ENCODE measurements around the gene PRR4. TPM values are rescaled to one million over a fixed set of nuclear protein-coding genes. Genes with fewer than 3 reads are reported as not detected.

Gene PRR4
- total and polyA plus RNA-seq, 2 experiments from 2014 or later, result 1.1 to 3.9 TPM

GRCh38 chr12:10861366-10861765, 12.1 kb upstream of the PRR4 start:
- 50 to 51% methylated on average over 2 of the region's 2 CpGs for WGBS, 2 experiments (ENCODE audit: low coverage in 1 of 2, low lambda C conversion rate in 2 of 2, missing lambda C conversion rate in 2 of 2)
- in situ Hi-C loops (cut with MboI), result no loop called here
- no peaks in the 10 kb centered on the region for H4K20me1 ChIP-seq (ENCODE audit: insufficient read depth)
- DNase-seq, result peak; percentile 20
- no peak overlapping the region for H3K27ac ChIP-seq
- no peak overlapping the region for H3K4me3 ChIP-seq
- H3F3A ChIP-seq (ENCODE audit: insufficient read depth), result no peaks in the 10 kb centered on the region
- H3K4me2 ChIP-seq (ENCODE audit: unreplicated experiment), result no peak overlapping the region
- no peak overlapping the region for H2AFZ ChIP-seq
- no peaks in the 10 kb centered on the region for H3K27me3 ChIP-seq (replicated peaks; ENCODE audit: insufficient read depth)
- TF ChIP-seq EZH2 (IDR thresholded peaks at IDR 0.05; ENCODE audit: insufficient read depth, poor library complexity, severe bottlenecking) (no peak), EZH2phosphoT487 (IDR thresholded peaks at IDR 0.05; ENCODE audit: insufficient read depth, low read depth) (no peak)
- 0 out of 2 replicates have a peak, but pooled peaks cover 5% of the 10 kb centered on the region for H3K36me3 ChIP-seq (ENCODE audit: low read depth)
- H3K4me1 ChIP-seq (ENCODE audit: insufficient read depth), result no peaks in the 10 kb centered on the region
- no peaks in the 10 kb centered on the region for H3K9me3 ChIP-seq (ENCODE audit: low read depth)
- no peak overlapping the region for H3K9ac ChIP-seq
- peaks cover 3% of the 10 kb centered on the region; the same call in 1 of the 2 replicates for H3K9me2 ChIP-seq (ENCODE audit: insufficient read depth)
- no peaks in the 10 kb centered on the region for H3K79me2 ChIP-seq (ENCODE audit: insufficient read depth)

GRCh38 chr12:10855807-10856206, 6.5 kb upstream of the PRR4 start:
- no peak overlapping the region for H2AFZ ChIP-seq
- no peaks in the 10 kb centered on the region for H3K9me3 ChIP-seq (ENCODE audit: low read depth)
- H3K4me3 ChIP-seq, result no peak overlapping the region
- TF ChIP-seq EZH2phosphoT487 (IDR thresholded peaks at IDR 0.05; ENCODE audit: insufficient read depth, low read depth) (no peak), EZH2 (IDR thresholded peaks at IDR 0.05; ENCODE audit: insufficient read depth, poor library complexity, severe bottlenecking) (no peak)
- DNase-seq, result no peak
- H3F3A ChIP-seq (ENCODE audit: insufficient read depth), result no peaks in the 10 kb centered on the region
- no peak overlapping the region for H3K4me2 ChIP-seq (ENCODE audit: unreplicated experiment)
- no peak overlapping the region for H3K27ac ChIP-seq
- no peaks in the 10 kb centered on the region for H3K27me3 ChIP-seq (replicated peaks; ENCODE audit: insufficient read depth)
- H3K9ac ChIP-seq, result no peak overlapping the region
- in situ Hi-C loops (cut with MboI), result no loop called here
- no peaks in the 10 kb centered on the region for H3K4me1 ChIP-seq (ENCODE audit: insufficient read depth)
- H3K9me2 ChIP-seq (ENCODE audit: insufficient read depth), result peaks cover 3% of the 10 kb centered on the region; the same call in 1 of the 2 replicates
- H3K36me3 ChIP-seq (ENCODE audit: low read depth), result 0 out of 2 replicates have a peak, but pooled peaks cover 5% of the 10 kb centered on the region
- no peaks in the 10 kb centered on the region for H3K79me2 ChIP-seq (ENCODE audit: insufficient read depth)
- no peaks in the 10 kb centered on the region for H4K20me1 ChIP-seq (ENCODE audit: insufficient read depth)
- 89 to 98% methylated on average over 2 of the region's 2 CpGs for WGBS, 2 experiments (ENCODE audit: low coverage in 1 of 2, low lambda C conversion rate in 2 of 2, missing lambda C conversion rate in 2 of 2)

- Histone ChIP-seq H3K9me3 (ENCODE audit: low read depth) (no peaks in the 10 kb centered on the region), H2AFZ (no peak overlapping the region), H3K27ac (no peak overlapping the region), H3K79me2 (ENCODE audit: insufficient read depth) (no peaks in the 10 kb centered on the region), H3K27me3 (replicated peaks; ENCODE audit: insufficient read depth) (no peaks in the 10 kb centered on the region), H3K9me2 (ENCODE audit: insufficient read depth) (no peaks in the 10 kb centered on the region), H3K4me2 (ENCODE audit: unreplicated experiment) (no peak overlapping the region), H3F3A (ENCODE audit: insufficient read depth) (no peaks in the 10 kb centered on the region), H3K4me1 (ENCODE audit: insufficient read depth) (no peaks in the 10 kb centered on the region), H3K36me3 (ENCODE audit: low read depth) (0 out of 2 replicates have a peak, but pooled peaks cover 5% of the 10 kb centered on the region), H3K9ac (no peak overlapping the region), H4K20me1 (ENCODE audit: insufficient read depth) (no peaks in the 10 kb centered on the region), H3K4me3 (no peak overlapping the region)
- TF ChIP-seq EZH2 (IDR thresholded peaks at IDR 0.05; ENCODE audit: insufficient read depth, poor library complexity, severe bottlenecking), result no peak
- no peak for TF ChIP-seq EZH2phosphoT487 (IDR thresholded peaks at IDR 0.05; ENCODE audit: insufficient read depth, low read depth)
- DNase-seq, result no peak
- in situ Hi-C loops (cut with MboI), result no loop called here
- 14 to 27% methylated on average over 2 of the region's 2 CpGs for WGBS, 2 experiments (ENCODE audit: low coverage in 1 of 2, low lambda C conversion rate in 2 of 2, missing lambda C conversion rate in 2 of 2)
These were observed 4.5 kb upstream of the PRR4 start for GRCh38 chr12:10853776-10854175.

GRCh38 chr12:10851243-10851858, 2.1 kb upstream of the PRR4 start:
- H3K79me2 ChIP-seq (ENCODE audit: insufficient read depth), result no peaks in the 10 kb centered on the region
- no peaks in the 10 kb centered on the region for H3K27me3 ChIP-seq (replicated peaks; ENCODE audit: insufficient read depth)
- no peaks in the 10 kb centered on the region for H3K9me3 ChIP-seq (ENCODE audit: low read depth)
- TF ChIP-seq EZH2 (IDR thresholded peaks at IDR 0.05; ENCODE audit: insufficient read depth, poor library complexity, severe bottlenecking) (no peak), EZH2phosphoT487 (IDR thresholded peaks at IDR 0.05; ENCODE audit: insufficient read depth, low read depth) (no peak)
- no peak for DNase-seq
- no peak overlapping the region for H2AFZ ChIP-seq
- H3K4me3 ChIP-seq, result no peak overlapping the region
- H3K27ac ChIP-seq, result no peak overlapping the region
- H3K9ac ChIP-seq, result no peak overlapping the region
- H3K4me1 ChIP-seq (ENCODE audit: insufficient read depth), result no peaks in the 10 kb centered on the region
- H3F3A ChIP-seq (ENCODE audit: insufficient read depth), result no peaks in the 10 kb centered on the region
- no peaks in the 10 kb centered on the region for H3K9me2 ChIP-seq (ENCODE audit: insufficient read depth)
- in situ Hi-C loops (cut with MboI), result no loop called here
- no peak overlapping the region for H3K4me2 ChIP-seq (ENCODE audit: unreplicated experiment)
- H3K36me3 ChIP-seq (ENCODE audit: low read depth), result no peaks in the 10 kb centered on the region
- no peaks in the 10 kb centered on the region for H4K20me1 ChIP-seq (ENCODE audit: insufficient read depth)
- WGBS, 2 experiments (ENCODE audit: low coverage in 1 of 2, low lambda C conversion rate in 2 of 2, missing lambda C conversion rate in 2 of 2), result 64 to 69% methylated on average over 4 of the region's 4 CpGs
